Keratinocyte (primary cell): Measurements from ENCODE around the gene PIWIL1. TPM values are rescaled to one million over a fixed set of nuclear protein-coding genes. Genes with fewer than 3 reads are reported as not detected.

Experiments
- DNase-seq: peaks from one replicate; pipeline ENCODE4 v3.0.0-alpha.2; 2011; ENCODE audit warnings: low read depth, missing footprints, low spot score
- FAIRE-seq: peaks from 2 replicates; lab custom pipeline; 2011; peaks lifted over from hg19 to GRCh38; lab: Jason Lieb, UNC
- H2AFZ ChIP-seq: 2 replicates; pipeline ENCODE4 v1.6.0; 2012; ENCODE audit warnings: low read length, control low read depth, inconsistent platforms; ENCODE audit not compliant: control insufficient read depth
- H3K27ac ChIP-seq: 2 replicates; pipeline ENCODE4 v1.5.1; 2011; ENCODE audit warnings: low read length; ENCODE audit not compliant: control insufficient read depth, insufficient read depth
- H3K27me3 ChIP-seq: 3 replicates; pipeline ENCODE4 v1.6.0; 2011; ENCODE audit warnings: low read length; ENCODE audit not compliant: control insufficient read depth, insufficient read depth; ENCODE audit errors: extremely low read depth
- H3K36me3 ChIP-seq, 2 experiments: 2 replicates in 1 of 2; 3 replicates in 1 of 2; pipeline ENCODE4 v1.5.1; 2011; ENCODE audit warnings: low read length in 2 of 2, mild to moderate bottlenecking in 1 of 2; ENCODE audit not compliant: control insufficient read depth in 2 of 2, insufficient read depth in 2 of 2; ENCODE audit errors: extremely low read depth in 1 of 2
- H3K4me1 ChIP-seq: 3 replicates; pipeline ENCODE4 v1.5.1; 2011; ENCODE audit warnings: low read length; ENCODE audit not compliant: control insufficient read depth, insufficient read depth; ENCODE audit errors: extremely low read depth
- H3K4me2 ChIP-seq: 3 replicates; pipeline ENCODE4 v1.6.0; 2011; ENCODE audit warnings: low read depth, low read length; ENCODE audit not compliant: control insufficient read depth, insufficient read depth; ENCODE audit errors: extremely low read depth
- H3K4me3 ChIP-seq, 3 experiments: fragments of 200-600 bp in 1 of 3; sonication (generic) in 1 of 3; 2 replicates in 2 of 3; 3 replicates in 1 of 3; pipeline ENCODE4 v1.5.1; 2011 to 2016; ENCODE audit warnings: low read length in 3 of 3, mild to moderate bottlenecking in 3 of 3, control low read depth in 2 of 3, inconsistent platforms in 1 of 3, low read depth in 1 of 3, mixed read lengths in 1 of 3, mixed run types in 1 of 3, moderate library complexity in 1 of 3; ENCODE audit not compliant: control insufficient read depth in 2 of 3, insufficient read depth in 2 of 3; ENCODE audit errors: extremely low read depth in 1 of 3
- H3K79me2 ChIP-seq: 2 replicates; pipeline ENCODE4 v1.6.0; 2012; ENCODE audit warnings: low read length; ENCODE audit not compliant: control insufficient read depth, insufficient read depth
- H3K9ac ChIP-seq: 3 replicates; pipeline ENCODE4 v1.6.0; 2011; ENCODE audit warnings: low read length; ENCODE audit not compliant: control insufficient read depth, insufficient read depth; ENCODE audit errors: extremely low read depth
- H3K9me1 ChIP-seq: 3 replicates; pipeline ENCODE4 v1.6.0; 2011; ENCODE audit warnings: low read length; ENCODE audit not compliant: control insufficient read depth, insufficient read depth; ENCODE audit errors: extremely low read depth
- H3K9me3 ChIP-seq: 2 replicates; pipeline ENCODE4 v1.5.1; 2012; ENCODE audit warnings: low read depth, low read length; ENCODE audit not compliant: control insufficient read depth
- H4K20me1 ChIP-seq: 3 replicates; pipeline ENCODE4 v1.6.0; 2011; ENCODE audit warnings: low read length; ENCODE audit not compliant: control insufficient read depth, insufficient read depth; ENCODE audit errors: extremely low read depth
- EZH2 ChIP-seq: IDR thresholded peaks from one replicate; pipeline ENCODE4 v1.6.1; 2012; ENCODE audit warnings: inconsistent platforms, mild to moderate bottlenecking, low read length, moderate library complexity
- dilution Hi-C: fragments of 300-500 bp; cut with MboI; formaldehyde crosslinking; loops from one replicate; pipeline ENCODE4 v1.7.0; 2020; ENCODE audit warnings: low sequenced_read_pairs; ENCODE audit not compliant: extremely low pct_ligation_motif_present
- polyA plus RNA-seq, 5 experiments: library from polyadenylated mRNA; depleted of rRNA in 3 of 5; stranded (reverse) in 3 of 5; stranded (forward) in 1 of 5; unstranded in 1 of 5; fragments of >200 nt; gene quantifications; 1 replicate in 1 of 5; 2 replicates in 3 of 5; 3 replicates in 1 of 5; pipeline versions ENCODE4 v1.2.1 to v1.2.3, GENCODE V29; 2011 to 2012; ENCODE audit warnings: missing spikeins in 2 of 5, low read depth in 1 of 5, low replicate concordance in 1 of 5
- TF ChIP-seq, protein P1 (sequence below), 3 experiments: IDR thresholded peaks in 1 of 3; conservative IDR thresholded peaks in 1 of 3; optimal IDR thresholded peaks in 1 of 3; 2 replicates in 2 of 3; 3 replicates in 1 of 3; pipeline versions ENCODE3 to v1.5.1; 2011; ENCODE audit warnings: low read length in 3 of 3, mild to moderate bottlenecking in 3 of 3, moderate library complexity in 2 of 3, control low read depth in 1 of 3, inconsistent platforms in 1 of 3; ENCODE audit not compliant: insufficient read depth in 2 of 3; ENCODE audit errors: extremely low read depth in 1 of 3

Gene PIWIL1
- polyA plus RNA-seq, 1 donor (not counting 4 experiments of a cell fraction or from before 2014, with no cell fraction given), result 0.13 TPM

GRCh38 chr12:130333341-130333740 is 4.3 kb upstream of the PIWIL1 start:
- Histone ChIP-seq H3K9me1 (no peaks in the 10 kb centered on the region), H3K9ac (no peak overlapping the region), H4K20me1 (no peaks in the 10 kb centered on the region), H3K4me1 (peaks cover 3% of the 10 kb centered on the region), H3K4me3 (no peak overlapping the region), H3K27me3 (no peaks in the 10 kb centered on the region), H3K9me3 (no peaks in the 10 kb centered on the region), H3K27ac (no peak overlapping the region), H3K36me3 (no peaks in the 10 kb centered on the region), H2AFZ (no peak overlapping the region), H3K4me2 (no peak overlapping the region), H3K79me2 (no peaks in the 10 kb centered on the region)
- TF ChIP-seq EZH2, result no peak
- TF ChIP-seq, protein P1, sequence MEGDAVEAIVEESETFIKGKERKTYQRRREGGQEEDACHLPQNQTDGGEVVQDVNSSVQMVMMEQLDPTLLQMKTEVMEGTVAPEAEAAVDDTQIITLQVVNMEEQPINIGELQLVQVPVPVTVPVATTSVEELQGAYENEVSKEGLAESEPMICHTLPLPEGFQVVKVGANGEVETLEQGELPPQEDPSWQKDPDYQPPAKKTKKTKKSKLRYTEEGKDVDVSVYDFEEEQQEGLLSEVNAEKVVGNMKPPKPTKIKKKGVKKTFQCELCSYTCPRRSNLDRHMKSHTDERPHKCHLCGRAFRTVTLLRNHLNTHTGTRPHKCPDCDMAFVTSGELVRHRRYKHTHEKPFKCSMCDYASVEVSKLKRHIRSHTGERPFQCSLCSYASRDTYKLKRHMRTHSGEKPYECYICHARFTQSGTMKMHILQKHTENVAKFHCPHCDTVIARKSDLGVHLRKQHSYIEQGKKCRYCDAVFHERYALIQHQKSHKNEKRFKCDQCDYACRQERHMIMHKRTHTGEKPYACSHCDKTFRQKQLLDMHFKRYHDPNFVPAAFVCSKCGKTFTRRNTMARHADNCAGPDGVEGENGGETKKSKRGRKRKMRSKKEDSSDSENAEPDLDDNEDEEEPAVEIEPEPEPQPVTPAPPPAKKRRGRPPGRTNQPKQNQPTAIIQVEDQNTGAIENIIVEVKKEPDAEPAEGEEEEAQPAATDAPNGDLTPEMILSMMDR (optimal IDR thresholded peaks at IDR 0.05 in 1 of 3, IDR thresholded peaks at IDR 0.05 in 1 of 3, conservative IDR thresholded peaks at IDR 0.05 in 1 of 3; ENCODE audit: extremely low read depth in 1 of 3, insufficient read depth in 2 of 3, low read length in 3 of 3), result no peak
- dilution Hi-C loops, result loop anchor here (25.0 kb wide), 1 partner anchor 296 kb away; no protein-coding TSS in a partner anchor
- FAIRE-seq, result no peak
- no peak for DNase-seq

GRCh38 chr12:130334399-130334798 is 3.3 kb upstream of the PIWIL1 start:
- no peaks in the 10 kb centered on the region for H3K9me1 ChIP-seq
- dilution Hi-C loops, result loop anchor here (25.0 kb wide), 1 partner anchor 297 kb away; no protein-coding TSS in a partner anchor
- H3K9me3 ChIP-seq, result no peaks in the 10 kb centered on the region
- no peak overlapping the region for H3K27ac ChIP-seq
- peaks cover 4% of the 10 kb centered on the region for H3K4me1 ChIP-seq
- DNase-seq (no peak), FAIRE-seq (no peak)
- H3K36me3 ChIP-seq, result no peaks in the 10 kb centered on the region
- no peak overlapping the region for H3K4me3 ChIP-seq
- no peak for TF ChIP-seq EZH2
- TF ChIP-seq, protein P1 (optimal IDR thresholded peaks at IDR 0.05 in 1 of 3, IDR thresholded peaks at IDR 0.05 in 1 of 3, conservative IDR thresholded peaks at IDR 0.05 in 1 of 3; ENCODE audit: extremely low read depth in 1 of 3, insufficient read depth in 2 of 3, low read length in 3 of 3), result no peak
- H3K4me2 ChIP-seq, result no peak overlapping the region
- peaks cover 4% of the 10 kb centered on the region for H3K27me3 ChIP-seq
- H4K20me1 ChIP-seq, result no peaks in the 10 kb centered on the region
- no peaks in the 10 kb centered on the region for H3K79me2 ChIP-seq
- H3K9ac ChIP-seq, result no peak overlapping the region
- no peak overlapping the region for H2AFZ ChIP-seq
